ENCODE measurements around the gene DVL2.

DVL2 gene

GRCh38 chr17:7237761-7238419 lies 3.6 kb upstream of the DVL2 start:
- no peak for DNase-seq (ENCODE audit: low spot score)

DNA sequence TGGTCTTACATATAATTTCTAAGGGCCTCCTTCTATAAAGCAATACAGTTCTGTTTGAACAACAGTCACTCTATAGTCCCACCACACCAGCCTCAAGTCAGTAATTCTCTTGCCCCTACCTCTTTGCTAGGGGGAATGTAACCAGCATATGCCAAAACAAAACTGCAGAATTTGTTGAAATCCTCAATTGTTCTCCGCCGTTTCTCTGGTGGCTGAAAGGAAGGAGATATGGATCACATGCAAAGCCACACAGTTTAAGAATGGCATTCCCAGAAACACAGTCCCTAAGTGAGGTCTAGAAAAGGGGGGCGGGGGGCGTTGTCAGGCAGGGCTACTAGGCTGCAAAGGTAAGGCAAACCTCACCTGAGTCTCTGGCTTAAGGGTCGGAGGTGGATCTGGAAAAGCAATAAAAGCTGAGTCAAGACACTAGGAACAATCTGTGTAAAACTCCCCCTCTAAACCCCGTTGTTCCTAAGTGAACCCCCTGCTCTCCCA lies 3.0 kb upstream of the DVL2 start:
- DNase-seq (ENCODE audit: low spot score), result no peak

GRCh38 chr17:7236808-7237207 lies 2.5 kb upstream of the DVL2 start:
- DNase-seq (ENCODE audit: low spot score), result no peak

GRCh38 chr17:7235693-7236665 lies 1.7 kb upstream of the DVL2 start:
- DNase-seq (ENCODE audit: low spot score), result no peak

GRCh38 chr17:7233701-7234082 lies 625 bp downstream of the DVL2 start:
- no peak for DNase-seq (ENCODE audit: low spot score)

- DNase-seq (ENCODE audit: low spot score), result no peak
Observed at GRCh38 chr17:7232114-7232513, 2.2 kb downstream of the DVL2 start.

- no peak for DNase-seq (ENCODE audit: low spot score)
Observed at GRCh38 chr17:7229504-7229903, 4.8 kb downstream of the DVL2 start.

GRCh38 chr17:7228920-7229319 lies 5.4 kb downstream of the DVL2 start:
- no peak for DNase-seq (ENCODE audit: low spot score)

DNA sequence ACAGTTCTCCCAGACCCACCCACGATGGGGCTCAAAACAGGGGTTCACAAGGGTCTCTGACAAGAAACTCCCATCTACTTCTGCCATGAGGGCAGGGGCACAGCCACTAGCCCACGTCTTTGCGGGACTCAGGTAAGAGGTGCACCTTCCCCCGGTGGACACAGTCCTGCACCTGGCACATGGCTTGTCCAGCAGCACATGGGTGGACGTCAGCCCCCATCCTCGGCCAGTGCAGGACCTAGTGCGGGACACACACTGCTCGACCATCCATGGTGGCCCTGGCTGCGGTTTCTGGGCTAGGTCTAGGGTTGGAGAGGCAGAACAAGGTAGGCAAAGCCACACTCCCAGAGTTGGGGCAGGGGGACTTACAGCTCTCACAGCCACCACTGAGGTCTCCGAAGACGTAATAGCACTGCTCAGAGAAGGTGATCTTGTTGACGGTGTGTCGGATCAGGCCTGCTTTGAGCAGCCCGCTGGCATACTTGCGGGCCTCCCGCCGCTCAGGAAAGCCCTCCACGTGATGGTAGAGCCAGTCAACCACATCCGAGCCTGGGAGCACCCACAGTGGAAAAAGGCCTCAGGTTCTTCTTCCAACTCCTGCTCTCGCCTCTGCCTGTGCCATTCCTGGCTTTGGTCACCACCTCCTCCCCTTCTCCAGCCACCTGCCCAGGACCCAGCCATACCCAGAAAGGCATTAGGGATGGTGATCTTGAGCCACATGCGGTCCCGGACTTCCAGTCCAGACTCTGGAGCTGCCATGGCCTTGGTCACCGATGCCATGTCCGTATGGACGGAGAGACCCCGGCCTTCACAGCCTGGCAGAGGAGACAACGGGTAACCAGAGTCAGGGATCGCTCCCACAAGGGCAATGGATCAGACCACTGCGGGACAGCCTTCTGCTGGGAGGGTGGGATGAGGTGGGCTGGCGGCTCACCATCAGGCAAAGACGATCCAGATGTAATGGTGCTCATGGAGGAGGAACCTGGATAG lies 7.3 kb downstream of the DVL2 start:
- DNase-seq (ENCODE audit: low spot score), result no peak

DNA sequence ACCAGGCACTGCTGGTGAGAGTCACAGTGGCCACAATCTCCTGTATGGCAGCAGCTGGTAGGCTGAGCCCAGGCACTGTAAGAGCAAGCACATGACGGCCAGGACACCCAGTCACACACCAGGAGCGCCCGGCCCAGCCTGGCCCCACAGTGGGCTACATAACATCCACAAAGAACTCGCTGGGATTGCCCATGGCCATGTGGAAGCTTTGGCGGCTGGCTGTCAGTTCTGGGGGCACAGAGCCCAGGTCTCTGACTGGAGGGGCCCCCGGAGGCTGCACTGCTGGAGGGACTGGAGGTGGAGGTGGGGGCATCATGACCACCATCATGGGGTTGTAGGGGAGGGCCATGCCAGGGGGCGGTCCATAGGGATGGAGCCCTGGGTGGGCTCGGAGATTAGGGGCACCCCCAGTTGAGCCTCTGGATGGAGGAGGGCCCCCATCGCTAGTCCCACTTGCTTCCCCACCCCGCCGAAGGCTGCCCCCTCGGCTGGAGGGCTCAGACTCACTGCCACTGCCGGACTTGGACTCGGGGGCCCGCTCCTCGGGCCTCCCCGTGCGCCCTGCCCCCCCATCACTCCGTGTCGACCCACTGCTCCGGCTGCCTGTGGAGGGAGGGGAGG lies 8.5 kb downstream of the DVL2 start:
- DNase-seq (ENCODE audit: low spot score), result no peak

DNA sequence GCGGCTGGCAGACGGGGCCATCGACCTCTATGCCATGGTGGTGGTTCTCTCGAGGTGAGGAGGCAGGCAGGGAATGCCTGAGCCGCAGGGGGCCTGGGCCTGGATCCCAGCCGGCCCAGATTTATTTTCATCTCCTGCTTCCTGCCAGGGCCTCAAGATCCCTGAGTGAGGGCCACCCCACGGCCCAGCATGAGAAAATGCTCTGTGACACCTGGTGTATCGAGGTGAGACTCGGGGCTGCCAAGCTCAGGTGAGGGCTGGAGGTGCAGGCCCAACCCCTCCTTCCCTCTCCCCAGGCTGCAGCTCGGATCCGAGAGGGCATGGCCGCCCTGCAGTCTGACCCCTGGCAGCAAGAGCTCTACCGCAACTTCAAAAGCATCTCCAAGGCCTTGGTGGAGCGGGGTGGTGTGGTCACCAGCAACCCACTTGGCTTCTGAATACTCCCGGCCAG lies 9.6 kb downstream of the DVL2 start:
- no peak for DNase-seq (ENCODE audit: low spot score)

- no peak for DNase-seq (ENCODE audit: low spot score)
Observed at GRCh38 chr17:7224110-7224509, 10.2 kb downstream of the DVL2 start.

DNA sequence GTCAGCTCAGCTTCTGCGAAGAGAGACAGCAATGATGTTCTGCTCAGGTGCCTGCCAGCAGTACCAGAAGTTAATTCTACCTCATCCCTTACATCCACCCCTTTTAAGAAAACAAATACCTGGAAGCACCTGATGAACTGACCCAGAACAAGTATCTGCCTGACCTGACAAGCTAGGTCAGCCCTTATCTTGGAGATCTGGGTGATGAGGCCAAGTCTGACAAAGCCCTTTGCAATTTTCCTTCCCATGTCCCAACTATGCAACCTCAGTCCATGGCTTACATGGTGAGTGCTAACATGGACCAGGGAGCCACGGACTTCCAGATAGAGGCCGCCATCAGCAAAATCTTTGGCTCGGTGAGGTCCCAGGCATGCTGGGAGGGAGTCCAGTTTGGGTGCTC lies 10.9 kb downstream of the DVL2 start:
- DNase-seq (ENCODE audit: low spot score), result no peak

DNA sequence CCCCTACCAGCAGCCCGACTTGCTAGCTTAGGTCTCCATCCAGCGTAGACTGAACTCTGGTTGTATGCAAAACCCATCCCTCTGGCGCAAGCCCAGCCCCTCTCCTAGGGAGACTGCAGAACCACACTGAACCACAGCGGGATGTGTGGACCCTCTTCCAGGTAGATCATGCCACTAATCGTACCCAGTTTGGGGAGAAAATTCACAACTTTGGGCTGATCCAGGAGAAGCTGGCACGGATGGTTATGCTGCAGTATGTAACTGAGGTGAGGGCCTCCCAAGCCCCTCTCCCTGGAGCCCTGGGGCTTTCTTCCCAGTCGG lies 11.4 kb downstream of the DVL2 start:
- DNase-seq (ENCODE audit: low spot score), result no peak

- no peak for DNase-seq (ENCODE audit: low spot score)
Observed at GRCh38 chr17:7222093-7222971, 12.0 kb downstream of the DVL2 start.

DNA sequence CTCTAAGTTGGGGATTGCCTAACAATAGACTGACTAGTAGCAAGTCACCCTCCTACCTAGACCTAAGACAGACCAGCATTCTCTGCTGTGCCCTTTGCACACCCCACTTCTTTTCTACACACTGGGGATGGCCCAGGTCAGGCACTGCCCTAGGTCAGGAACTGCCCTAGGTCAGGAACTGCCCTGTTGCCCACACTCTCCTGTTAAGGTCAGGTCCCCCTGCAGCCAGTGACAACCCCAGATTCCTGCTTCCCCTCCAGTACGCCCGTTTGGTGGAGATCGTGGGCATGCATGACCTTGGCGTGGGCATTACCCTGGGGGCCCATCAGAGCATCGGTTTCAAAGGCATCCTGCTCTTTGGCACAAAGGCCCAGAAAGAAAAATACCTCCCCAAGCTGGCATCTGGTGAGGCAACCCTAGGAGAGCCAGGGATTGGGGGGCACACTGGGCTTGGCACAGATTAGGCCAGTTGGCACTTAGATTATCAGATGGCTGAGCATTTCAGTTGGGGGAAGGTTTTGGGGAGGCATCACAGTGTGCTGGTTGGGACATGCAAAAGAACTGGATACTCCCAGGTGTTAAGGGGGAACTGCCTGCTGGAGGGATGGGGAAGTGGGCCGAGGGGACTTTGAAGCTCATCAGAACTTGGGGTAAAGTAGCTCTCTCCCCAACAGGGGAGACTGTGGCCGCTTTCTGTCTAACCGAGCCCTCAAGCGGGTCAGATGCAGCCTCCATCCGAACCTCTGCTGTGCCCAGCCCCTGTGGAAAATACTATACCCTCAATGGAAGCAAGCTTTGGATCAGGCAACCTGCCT lies 12.8 kb downstream of the DVL2 start:
- no peak for DNase-seq (ENCODE audit: low spot score)

GRCh38 chr17:7220593-7221277 lies 13.6 kb downstream of the DVL2 start:
- no peak for DNase-seq (ENCODE audit: low spot score)

- DNase-seq (ENCODE audit: low spot score), result no peak
Observed at GRCh38 chr17:7219812-7220592, 14.3 kb downstream of the DVL2 start, which contains the start of the genes ACADVL and DLG4. TSS of gene ACADVL (plus strand) at chr17:7219938. CDS start at chr17:7219985, 47 bp downstream. TSS of gene DLG4 (minus strand) at chr17:7219836.
